ENCODE measurements around the gene GLA.

GRCh38 chrX:101362757-101363156 lies 45.0 kb downstream of the GLA start:
- TF ChIP-seq, protein P1, sequence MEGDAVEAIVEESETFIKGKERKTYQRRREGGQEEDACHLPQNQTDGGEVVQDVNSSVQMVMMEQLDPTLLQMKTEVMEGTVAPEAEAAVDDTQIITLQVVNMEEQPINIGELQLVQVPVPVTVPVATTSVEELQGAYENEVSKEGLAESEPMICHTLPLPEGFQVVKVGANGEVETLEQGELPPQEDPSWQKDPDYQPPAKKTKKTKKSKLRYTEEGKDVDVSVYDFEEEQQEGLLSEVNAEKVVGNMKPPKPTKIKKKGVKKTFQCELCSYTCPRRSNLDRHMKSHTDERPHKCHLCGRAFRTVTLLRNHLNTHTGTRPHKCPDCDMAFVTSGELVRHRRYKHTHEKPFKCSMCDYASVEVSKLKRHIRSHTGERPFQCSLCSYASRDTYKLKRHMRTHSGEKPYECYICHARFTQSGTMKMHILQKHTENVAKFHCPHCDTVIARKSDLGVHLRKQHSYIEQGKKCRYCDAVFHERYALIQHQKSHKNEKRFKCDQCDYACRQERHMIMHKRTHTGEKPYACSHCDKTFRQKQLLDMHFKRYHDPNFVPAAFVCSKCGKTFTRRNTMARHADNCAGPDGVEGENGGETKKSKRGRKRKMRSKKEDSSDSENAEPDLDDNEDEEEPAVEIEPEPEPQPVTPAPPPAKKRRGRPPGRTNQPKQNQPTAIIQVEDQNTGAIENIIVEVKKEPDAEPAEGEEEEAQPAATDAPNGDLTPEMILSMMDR (IDR thresholded peaks at IDR 0.05 in 4 of 5, conservative IDR thresholded peaks at IDR 0.05 in 1 of 5) = no peak
- no peak for TF ChIP-seq POLR2A (IDR thresholded peaks at IDR 0.05)

Data from gastrocnemius medialis (tissue), 4 donors.